Neural crest cell (in vitro differentiated cells): Measurements from ENCODE around the gene PTGDR. TPM values are rescaled to one million over a fixed set of nuclear protein-coding genes. Genes with fewer than 3 reads are reported as not detected.

Source experiments
- DNase-seq: peaks from one replicate; pipeline ENCODE4 v3.0.0; 2021; ENCODE audit warnings: low read depth, mixed read lengths, low spot score
- H3K27ac Mint-ChIP-seq: one replicate; pipeline ENCODE4 v1.8.0; 2021; ENCODE audit warnings: mild to moderate bottlenecking, mixed read lengths; ENCODE audit not compliant: unreplicated experiment
- H3K27me3 Mint-ChIP-seq: 2 replicates; pipeline ENCODE4 v1.8.0; 2021; ENCODE audit warnings: low read depth, mild to moderate bottlenecking, mixed read lengths
- H3K36me3 Mint-ChIP-seq: 2 replicates; pipeline ENCODE4 v1.8.0; 2021; ENCODE audit warnings: low read depth, mild to moderate bottlenecking, mixed read lengths
- H3K4me1 Mint-ChIP-seq: 2 replicates; pipeline ENCODE4 v1.8.0; 2021; ENCODE audit warnings: mixed read lengths
- H3K4me3 Mint-ChIP-seq: one replicate; pipeline ENCODE4 v1.8.0; 2021; ENCODE audit warnings: mild to moderate bottlenecking, mixed read lengths
- H3K9me3 Mint-ChIP-seq: 2 replicates; pipeline ENCODE4 v1.8.0; 2021; ENCODE audit warnings: mixed read lengths
- CTCF ChIP-seq: fragments of 200-600 bp; sonication (generic); conservative IDR thresholded peaks from 2 replicates; pipeline ENCODE4 v1.5.0; 2021; ENCODE audit warnings: antibody characterized with exemption, mild to moderate bottlenecking
- total RNA-seq: library from RNA; stranded (reverse); gene quantifications from 2 replicates; pipeline ENCODE4 v1.2.1, GENCODE V29; 2021

PTGDR gene
- total RNA-seq, 1 donor from 2014 or later: not detected

- H3K4me1 Mint-ChIP-seq: peaks cover 3% of the 10 kb centered on the region
- no peak overlapping the region for H3K27ac Mint-ChIP-seq
- no peaks in the 10 kb centered on the region for H3K9me3 Mint-ChIP-seq
These were observed 15.8 kb upstream of the PTGDR start for GRCh38 chr14:52251724-52252123.

DNA sequence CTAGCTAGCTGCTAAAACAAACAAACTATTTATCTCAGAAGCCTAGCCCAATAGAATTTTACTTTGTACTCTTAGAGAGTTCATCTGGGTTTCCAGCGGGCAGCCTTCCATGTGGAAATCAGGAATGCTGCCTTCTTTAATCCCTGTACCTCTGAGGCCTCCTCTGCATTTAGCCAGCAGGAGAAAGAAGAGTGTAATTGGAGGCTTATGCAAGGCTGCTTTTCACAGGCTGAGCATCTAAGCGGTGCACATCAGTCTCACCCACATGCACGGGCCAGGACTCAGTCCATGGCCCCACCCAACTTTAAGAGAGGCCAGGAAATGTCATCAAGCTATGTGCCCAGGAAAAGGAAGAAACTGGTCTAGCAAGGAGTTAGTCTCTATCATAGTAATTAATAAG is 14.0 kb upstream of the PTGDR start:
- Mint-ChIP-seq H3K27ac (no peak overlapping the region), H3K36me3 (no peaks in the 10 kb centered on the region), H3K9me3 (no peaks in the 10 kb centered on the region), H3K4me3 (no peak overlapping the region), H3K4me1 (peaks cover 3% of the 10 kb centered on the region), H3K27me3 (peaks cover 11% of the 10 kb centered on the region)
- DNase-seq: no peak
- no peak for TF ChIP-seq CTCF

More at GRCh38 chr14:52251724-52252123, 15.8 kb upstream of the PTGDR start:
- peaks cover 12% of the 10 kb centered on the region for H3K27me3 Mint-ChIP-seq
- H3K36me3 Mint-ChIP-seq: no peaks in the 10 kb centered on the region
- no peak overlapping the region for H3K4me3 Mint-ChIP-seq
- DNase-seq: no peak
- TF ChIP-seq CTCF: no peak

- TF ChIP-seq CTCF: no peak
- DNase-seq: no peak
- no peak overlapping the region for H3K27ac Mint-ChIP-seq
- H3K36me3 Mint-ChIP-seq: no peaks in the 10 kb centered on the region
- peaks cover 11% of the 10 kb centered on the region for H3K27me3 Mint-ChIP-seq
- no peak overlapping the region for H3K4me3 Mint-ChIP-seq
- H3K9me3 Mint-ChIP-seq: no peaks in the 10 kb centered on the region
- peaks cover 3% of the 10 kb centered on the region for H3K4me1 Mint-ChIP-seq
These were observed 13.4 kb upstream of the PTGDR start for GRCh38 chr14:52254086-52254485.

- DNase-seq: no peak
- Mint-ChIP-seq H3K9me3 (peaks cover 2% of the 10 kb centered on the region), H3K36me3 (no peaks in the 10 kb centered on the region), H3K27ac (no peak overlapping the region), H3K4me3 (no peak overlapping the region), H3K27me3 (peaks cover 27% of the 10 kb centered on the region), H3K4me1 (no peaks in the 10 kb centered on the region)
- no peak for TF ChIP-seq CTCF
These were observed 8.7 kb upstream of the PTGDR start for GRCh38 chr14:52258783-52259182.

- no peaks in the 10 kb centered on the region for H3K4me1 Mint-ChIP-seq
- peaks cover 29% of the 10 kb centered on the region for H3K27me3 Mint-ChIP-seq
- no peak overlapping the region for H3K4me3 Mint-ChIP-seq
- TF ChIP-seq CTCF: no peak
- H3K27ac Mint-ChIP-seq: no peak overlapping the region
- H3K9me3 Mint-ChIP-seq: peaks cover 2% of the 10 kb centered on the region
- DNase-seq: no peak
- no peaks in the 10 kb centered on the region for H3K36me3 Mint-ChIP-seq
These were observed 8.1 kb upstream of the PTGDR start for GRCh38 chr14:52259434-52259833.

DNA sequence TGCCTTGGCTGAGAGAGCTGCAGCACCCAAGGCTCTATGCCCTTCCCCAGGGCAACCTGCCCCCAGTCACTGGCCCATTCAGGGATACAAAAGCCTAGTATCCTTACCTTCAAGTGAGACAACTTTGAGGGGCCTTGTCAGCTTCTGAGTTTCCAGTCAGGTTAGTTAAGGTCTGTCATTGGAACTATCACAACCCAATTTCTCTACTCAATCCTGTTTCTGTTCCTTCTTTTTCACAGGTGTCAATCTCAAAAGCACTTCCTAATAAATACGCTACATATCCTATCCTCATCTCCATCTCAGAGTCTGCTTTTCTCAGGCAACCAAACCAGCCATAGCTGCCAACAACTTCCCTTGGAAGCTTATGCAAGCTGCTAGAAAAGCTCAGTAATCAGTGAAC is 4.9 kb upstream of the PTGDR start:
- no peak for DNase-seq
- Mint-ChIP-seq H3K36me3 (peaks cover 6% of the 10 kb centered on the region), H3K4me1 (peaks cover 6% of the 10 kb centered on the region), H3K27ac (no peak overlapping the region), H3K27me3 (peaks cover 55% of the 10 kb centered on the region), H3K4me3 (no peak overlapping the region), H3K9me3 (peaks cover 2% of the 10 kb centered on the region)
- no peak for TF ChIP-seq CTCF
